Endothelial cell of umbilical vein (primary cell): ENCODE measurements around the gene SUDS3. TPM values are rescaled to one million over a fixed set of nuclear protein-coding genes. Genes with fewer than 3 reads are reported as not detected.
A peak's percentile ranks its signal among the peaks of the same experiment; 100 is the strongest.

Experiments
- BruUV-seq: library from RNA; stranded (reverse); fragments of 400-500 nt; replicated peaks from 2 replicates; lab custom pipeline; 2021; lab: Mats Ljungman, UMichigan
- CTCF ChIA-PET: fragments of 300-600, 350-600 bp; sonication (Branson Sonifier 250); formaldehyde crosslinking; loops from one replicate; lab custom pipeline; 2021; ENCODE audit warnings: antibody characterized with exemption, inconsistent platforms; lab: Charles Lee
- POLR2A ChIA-PET: fragments of 300-600, 350-600 bp; sonication (Branson Sonifier 250); formaldehyde crosslinking; loops from one replicate; lab custom pipeline; 2021; ENCODE audit warnings: antibody characterized with exemption, inconsistent platforms; lab: Charles Lee
- DNase-seq: peaks from one replicate; pipeline ENCODE4 v3.0.0-alpha.2; 2011; ENCODE audit warnings: low read depth, low spot score
- FAIRE-seq: peaks from 2 replicates; lab custom pipeline; 2011; peaks lifted over from hg19 to GRCh38; lab: Jason Lieb, UNC
- H2AFZ ChIP-seq: 2 replicates; pipeline ENCODE4 v1.6.0; 2012; ENCODE audit warnings: low read depth, low read length, control low read depth, inconsistent platforms
- H3K27ac ChIP-seq: 2 replicates; pipeline ENCODE4 v1.5.1; 2011; ENCODE audit warnings: low read depth, mild to moderate bottlenecking, control low read depth, low read length, moderate library complexity; ENCODE audit not compliant: insufficient read depth
- H3K27me3 ChIP-seq, 2 experiments: 2 replicates each; pipeline versions ENCODE4 v1.6.0 to v1.6.1; 2011; ENCODE audit warnings: low read length in 2 of 2, mixed read lengths in 1 of 2; ENCODE audit not compliant: control insufficient read depth in 2 of 2, insufficient read depth in 2 of 2
- H3K36me3 ChIP-seq, 2 experiments: 2 replicates in 1 of 2; 3 replicates in 1 of 2; pipeline ENCODE4 v1.5.1; 2011; ENCODE audit warnings: low read length in 2 of 2, mild to moderate bottlenecking in 1 of 2, moderate library complexity in 1 of 2; ENCODE audit not compliant: control insufficient read depth in 2 of 2, insufficient read depth in 2 of 2; ENCODE audit errors: extremely low read depth in 1 of 2
- H3K4me1 ChIP-seq: 3 replicates; pipeline ENCODE4 v1.5.1; 2011; ENCODE audit warnings: mild to moderate bottlenecking, low read length; ENCODE audit not compliant: control insufficient read depth, insufficient read depth; ENCODE audit errors: extremely low read depth
- H3K4me2 ChIP-seq: 2 replicates; pipeline ENCODE4 v1.6.1; 2011; ENCODE audit warnings: low read length, control low read depth, mixed read lengths; ENCODE audit not compliant: insufficient read depth
- H3K4me3 ChIP-seq, 3 experiments: fragments of 200-600 bp in 1 of 3; sonication (generic), shearing (Covaris generic) in 1 of 3; replicated peaks in 1 of 3; 2 replicates each; pipeline ENCODE4 v1.5.1; 2011 to 2016; ENCODE audit warnings: control low read depth in 3 of 3, low read length in 3 of 3, mild to moderate bottlenecking in 2 of 3, inconsistent platforms in 1 of 3, low read depth in 1 of 3, moderate library complexity in 1 of 3; ENCODE audit not compliant: insufficient read depth in 1 of 3
- H3K79me2 ChIP-seq: 2 replicates; pipeline ENCODE4 v1.6.0; 2012; ENCODE audit warnings: low read length, inconsistent platforms; ENCODE audit not compliant: control insufficient read depth, insufficient read depth
- H3K9ac ChIP-seq: replicated peaks from 2 replicates; pipeline ENCODE3; 2011; ENCODE audit warnings: low read length, control low read depth; ENCODE audit not compliant: insufficient read depth; ENCODE audit errors: extremely low read depth
- H3K9me1 ChIP-seq: replicated peaks from 3 replicates; pipeline ENCODE4 v1.6.0; 2011; ENCODE audit warnings: mild to moderate bottlenecking, low read length; ENCODE audit not compliant: control insufficient read depth, insufficient read depth; ENCODE audit errors: extremely low read depth
- H3K9me3 ChIP-seq: replicated peaks from 2 replicates; pipeline ENCODE4 v1.5.1; 2012; ENCODE audit warnings: low read length, inconsistent platforms; ENCODE audit not compliant: control insufficient read depth, insufficient read depth
- H4K20me1 ChIP-seq: replicated peaks from 2 replicates; pipeline ENCODE3; 2011; ENCODE audit warnings: mild to moderate bottlenecking, low read length; ENCODE audit not compliant: control insufficient read depth, insufficient read depth; ENCODE audit errors: extremely low read depth
- EZH2 ChIP-seq: IDR thresholded peaks from 2 replicates; pipeline ENCODE4 v1.6.1; 2012; ENCODE audit warnings: borderline replicate concordance, low read depth, mild to moderate bottlenecking, moderate library complexity, low read length, inconsistent platforms; ENCODE audit not compliant: severe bottlenecking
- FOS ChIP-seq: IDR thresholded peaks from 2 replicates; pipeline ENCODE4 v1.6.1; 2011; ENCODE audit warnings: mild to moderate bottlenecking, low read length, moderate library complexity, borderline replicate concordance; ENCODE audit not compliant: insufficient read depth
- GATA2 ChIP-seq: IDR thresholded peaks from 2 replicates; pipeline ENCODE4 v1.7.0; 2011; ENCODE audit warnings: low read depth, mild to moderate bottlenecking, moderate library complexity, mixed read lengths, low read length; ENCODE audit not compliant: insufficient read length, insufficient read depth
- JUN ChIP-seq: IDR thresholded peaks from 2 replicates; pipeline ENCODE4 v1.6.1; 2011; ENCODE audit warnings: borderline replicate concordance, low read depth; ENCODE audit not compliant: insufficient read length, insufficient read depth
- MYC ChIP-seq: IDR thresholded peaks from one replicate; pipeline ENCODE4 v1.6.1; 2011; ENCODE audit warnings: mild to moderate bottlenecking, low read depth, low read length
- POLR2A ChIP-seq: IDR thresholded peaks from 2 replicates; pipeline ENCODE4 v1.6.1; 2012; ENCODE audit warnings: low read depth, mild to moderate bottlenecking, control low read depth, low read length
- POLR2AphosphoS5 ChIP-seq: IDR thresholded peaks from 2 replicates; pipeline ENCODE4 v1.6.1; 2012; ENCODE audit warnings: low read depth, mild to moderate bottlenecking, control low read depth, low read length, moderate library complexity; ENCODE audit not compliant: insufficient read depth
- dilution Hi-C: fragments of 300-500 bp; cut with MboI; formaldehyde crosslinking; loops from one replicate; pipeline ENCODE4 v1.15.0; 2019; ENCODE audit warnings: low sequenced_read_pairs; ENCODE audit not compliant: extremely low pct_ligation_motif_present
- intact Hi-C: fragments of 100-400 bp; cut with micrococcal nuclease; formaldehyde crosslinking; loops from one replicate; pipeline ENCODE4 v1.10.0; 2022
- polyA plus RNA-seq, 4 experiments: library from polyadenylated mRNA; depleted of rRNA in 3 of 4; stranded (reverse) in 3 of 4; unstranded in 1 of 4; fragments of >200 nt; gene quantifications; 2 replicates each; pipeline versions ENCODE4 v1.2.1 to v1.2.3, GENCODE V29; 2011 to 2012; ENCODE audit warnings: missing spikeins in 1 of 4
- total RNA-seq: library from RNA; stranded (reverse); gene quantifications from 2 replicates; pipeline ENCODE4 v1.2.3, GENCODE V29; 2021
- TF ChIP-seq, protein P1 (sequence below), 2 donors: IDR thresholded peaks; 1 replicate in 1 of 2; 2 replicates in 1 of 2; pipeline ENCODE4 v1.5.1; 2011; ENCODE audit warnings: low read length in 2 of 2, mild to moderate bottlenecking in 2 of 2, moderate library complexity in 2 of 2, control low read depth in 1 of 2, inconsistent platforms in 1 of 2, low read depth in 1 of 2; ENCODE audit not compliant: insufficient read depth in 1 of 2; ENCODE audit errors: extremely low read depth in 1 of 2
- TF ChIP-seq, protein P2 (sequence below): IDR thresholded peaks from 2 replicates; pipeline ENCODE4 v1.6.1; 2011; ENCODE audit not compliant: insufficient read depth, insufficient read length

The SUDS3 gene
- total and polyA plus RNA-seq, 2 donors (not counting 3 experiments of a cell fraction or from before 2014, with no cell fraction given): 16.9 to 27.4 TPM

DNA sequence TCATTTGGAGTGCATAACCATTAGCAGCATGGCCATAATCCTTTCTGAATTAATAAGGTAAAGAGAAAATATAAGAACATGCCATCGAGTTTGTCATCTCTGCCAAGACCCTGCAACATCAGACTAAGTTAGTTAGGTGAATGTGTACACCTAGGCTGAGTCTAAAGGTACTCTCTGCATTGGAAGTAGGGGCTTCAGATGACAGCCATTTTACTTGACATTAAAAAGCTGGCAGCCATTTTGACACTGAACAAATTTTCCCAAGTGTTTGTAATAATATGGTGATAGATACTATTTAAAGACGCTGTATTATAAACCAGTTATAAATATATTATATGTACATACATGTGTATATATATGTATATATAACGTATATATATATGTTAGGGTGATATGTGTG lies 79.0 kb downstream of the SUDS3 start:
- H4K20me1 ChIP-seq: no peaks in the 10 kb centered on the region
- no peak for FAIRE-seq
- no peak overlapping the region for H3K4me3 ChIP-seq
- no peak overlapping the region for H3K9ac ChIP-seq
- H3K36me3 ChIP-seq: no peaks in the 10 kb centered on the region
- dilution Hi-C loops (no loop called here), intact Hi-C loops (no loop called here)
- DNase-seq: peak; percentile 8
- ChIA-PET POLR2A (no interaction called here), CTCF (interaction anchor here (1.4 kb wide), 1 partner anchor 13 kb away, joined by 3 read pairs; no protein-coding TSS in a partner anchor)
- no peaks in the 10 kb centered on the region for H3K27me3 ChIP-seq
- peak overlapping the region; percentile 80 for H2AFZ ChIP-seq
- H3K9me1 ChIP-seq: no peaks in the 10 kb centered on the region
- peaks cover 3% of the 10 kb centered on the region for H3K4me1 ChIP-seq
- H3K27ac ChIP-seq: no peak overlapping the region
- H3K4me2 ChIP-seq: peak overlapping the region; percentile 16
- no peaks in the 10 kb centered on the region for H3K9me3 ChIP-seq
- TF ChIP-seq POLR2AphosphoS5 (no peak), MYC (no peak), POLR2A (no peak), JUN (no peak), EZH2 (no peak), FOS (no peak), GATA2 (no peak)
- TF ChIP-seq, protein P1, sequence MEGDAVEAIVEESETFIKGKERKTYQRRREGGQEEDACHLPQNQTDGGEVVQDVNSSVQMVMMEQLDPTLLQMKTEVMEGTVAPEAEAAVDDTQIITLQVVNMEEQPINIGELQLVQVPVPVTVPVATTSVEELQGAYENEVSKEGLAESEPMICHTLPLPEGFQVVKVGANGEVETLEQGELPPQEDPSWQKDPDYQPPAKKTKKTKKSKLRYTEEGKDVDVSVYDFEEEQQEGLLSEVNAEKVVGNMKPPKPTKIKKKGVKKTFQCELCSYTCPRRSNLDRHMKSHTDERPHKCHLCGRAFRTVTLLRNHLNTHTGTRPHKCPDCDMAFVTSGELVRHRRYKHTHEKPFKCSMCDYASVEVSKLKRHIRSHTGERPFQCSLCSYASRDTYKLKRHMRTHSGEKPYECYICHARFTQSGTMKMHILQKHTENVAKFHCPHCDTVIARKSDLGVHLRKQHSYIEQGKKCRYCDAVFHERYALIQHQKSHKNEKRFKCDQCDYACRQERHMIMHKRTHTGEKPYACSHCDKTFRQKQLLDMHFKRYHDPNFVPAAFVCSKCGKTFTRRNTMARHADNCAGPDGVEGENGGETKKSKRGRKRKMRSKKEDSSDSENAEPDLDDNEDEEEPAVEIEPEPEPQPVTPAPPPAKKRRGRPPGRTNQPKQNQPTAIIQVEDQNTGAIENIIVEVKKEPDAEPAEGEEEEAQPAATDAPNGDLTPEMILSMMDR (IDR thresholded peaks at IDR 0.05; ENCODE audit: extremely low read depth in 1 of 2, insufficient read depth in 1 of 2, low read depth in 1 of 2, low read length in 2 of 2): no peak
- TF ChIP-seq, protein P2, sequence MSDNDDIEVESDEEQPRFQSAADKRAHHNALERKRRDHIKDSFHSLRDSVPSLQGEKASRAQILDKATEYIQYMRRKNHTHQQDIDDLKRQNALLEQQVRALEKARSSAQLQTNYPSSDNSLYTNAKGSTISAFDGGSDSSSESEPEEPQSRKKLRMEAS: no peak
- H3K79me2 ChIP-seq: no peaks in the 10 kb centered on the region
- BruUV-seq: no TSS peak
